Measurements from ENCODE around the gene LYRM9.
"Not testable (repeated sequence)": the region's sequence is repeated elsewhere in the genome, so short reads cannot be mapped to it uniquely, and the experiment has no call there.

Gene LYRM9

GRCh38 chr17:27921599-27921998 lies 28.4 kb upstream of the LYRM9 start:
- no peak overlapping the region for H3K27ac ChIP-seq (ENCODE audit: low read depth, low read length)

GRCh38 chr17:27921077-27921476 lies 27.9 kb upstream of the LYRM9 start:
- Histone ChIP-seq H3K4me3 (ENCODE audit: low read depth in 1 of 2, low read length in 2 of 2) (no peak overlapping the region), H3K9me3 (ENCODE audit: control insufficient read depth in 1 of 2, low read length in 2 of 2) (no peaks in the 10 kb centered on the region), H3K36me3 (ENCODE audit: control insufficient read depth in 1 of 2, insufficient read depth in 2 of 2, low read length in 2 of 2) (no peaks in the 10 kb centered on the region), H3K27ac (ENCODE audit: low read depth, low read length) (no peak overlapping the region), H3K4me1 (ENCODE audit: control insufficient read depth in 1 of 2, insufficient read depth in 2 of 2, low read length in 2 of 2) (no peaks in the 10 kb centered on the region), H3K9ac (ENCODE audit: low read depth in 1 of 2, low read length in 2 of 2) (no peak overlapping the region), H3K27me3 (ENCODE audit: control insufficient read depth in 1 of 2, insufficient read depth in 2 of 2, low read length in 2 of 2) (no peaks in the 10 kb centered on the region)

More at GRCh38 chr17:27921599-27921998, 28.4 kb upstream of the LYRM9 start:
- Histone ChIP-seq H3K36me3 (ENCODE audit: control insufficient read depth in 1 of 2, insufficient read depth in 2 of 2, low read length in 2 of 2) (no peaks in the 10 kb centered on the region), H3K4me1 (ENCODE audit: control insufficient read depth in 1 of 2, insufficient read depth in 2 of 2, low read length in 2 of 2) (no peaks in the 10 kb centered on the region), H3K9me3 (ENCODE audit: control insufficient read depth in 1 of 2, low read length in 2 of 2) (no peaks in the 10 kb centered on the region), H3K9ac (ENCODE audit: low read depth in 1 of 2, low read length in 2 of 2) (no peak overlapping the region), H3K4me3 (ENCODE audit: low read depth in 1 of 2, low read length in 2 of 2) (no peak overlapping the region), H3K27me3 (ENCODE audit: control insufficient read depth in 1 of 2, insufficient read depth in 2 of 2, low read length in 2 of 2) (no peaks in the 10 kb centered on the region)

- H3K4me3 ChIP-seq (ENCODE audit: low read depth in 1 of 2, low read length in 2 of 2), result no peak overlapping the region
- H3K9ac ChIP-seq (ENCODE audit: low read depth in 1 of 2, low read length in 2 of 2), result no peak overlapping the region
- H3K9me3 ChIP-seq (ENCODE audit: control insufficient read depth in 1 of 2, low read length in 2 of 2), result no peaks in the 10 kb centered on the region
- no peaks in the 10 kb centered on the region for H3K4me1 ChIP-seq (ENCODE audit: control insufficient read depth in 1 of 2, insufficient read depth in 2 of 2, low read length in 2 of 2)
- no peak overlapping the region for H3K27ac ChIP-seq (ENCODE audit: low read depth, low read length)
- no peaks in the 10 kb centered on the region for H3K27me3 ChIP-seq (ENCODE audit: control insufficient read depth in 1 of 2, insufficient read depth in 2 of 2, low read length in 2 of 2)
- H3K36me3 ChIP-seq (ENCODE audit: control insufficient read depth in 1 of 2, insufficient read depth in 2 of 2, low read length in 2 of 2), result no peaks in the 10 kb centered on the region
Measured at GRCh38 chr17:27920569-27920968, 27.4 kb upstream of the LYRM9 start.

GRCh38 chr17:27919079-27919478 lies 25.9 kb upstream of the LYRM9 start:
- Histone ChIP-seq H3K4me3 (ENCODE audit: low read depth in 1 of 2, low read length in 2 of 2) (no peak overlapping the region), H3K27me3 (ENCODE audit: control insufficient read depth in 1 of 2, insufficient read depth in 2 of 2, low read length in 2 of 2) (no peaks in the 10 kb centered on the region), H3K9me3 (ENCODE audit: control insufficient read depth in 1 of 2, low read length in 2 of 2) (no peaks in the 10 kb centered on the region), H3K9ac (ENCODE audit: low read depth in 1 of 2, low read length in 2 of 2) (no peak overlapping the region), H3K36me3 (ENCODE audit: control insufficient read depth in 1 of 2, insufficient read depth in 2 of 2, low read length in 2 of 2) (no peaks in the 10 kb centered on the region), H3K27ac (ENCODE audit: low read depth, low read length) (no peak overlapping the region), H3K4me1 (ENCODE audit: control insufficient read depth in 1 of 2, insufficient read depth in 2 of 2, low read length in 2 of 2) (no peaks in the 10 kb centered on the region)

- Histone ChIP-seq H3K9ac (ENCODE audit: low read depth in 1 of 2, low read length in 2 of 2) (no peak overlapping the region), H3K27me3 (ENCODE audit: control insufficient read depth in 1 of 2, insufficient read depth in 2 of 2, low read length in 2 of 2) (no peaks in the 10 kb centered on the region), H3K9me3 (ENCODE audit: control insufficient read depth in 1 of 2, low read length in 2 of 2) (no peaks in the 10 kb centered on the region), H3K27ac (ENCODE audit: low read depth, low read length) (no peak overlapping the region), H3K4me3 (ENCODE audit: low read depth in 1 of 2, low read length in 2 of 2) (no peak overlapping the region), H3K4me1 (ENCODE audit: control insufficient read depth in 1 of 2, insufficient read depth in 2 of 2, low read length in 2 of 2) (no peaks in the 10 kb centered on the region), H3K36me3 (ENCODE audit: control insufficient read depth in 1 of 2, insufficient read depth in 2 of 2, low read length in 2 of 2) (no peaks in the 10 kb centered on the region)
Measured at GRCh38 chr17:27918498-27918897, 25.3 kb upstream of the LYRM9 start.

GRCh38 chr17:27917000-27917399 lies 23.8 kb upstream of the LYRM9 start:
- H3K36me3 ChIP-seq (ENCODE audit: control insufficient read depth in 1 of 2, insufficient read depth in 2 of 2, low read length in 2 of 2), result no peaks in the 10 kb centered on the region
- no peak overlapping the region for H3K27ac ChIP-seq (ENCODE audit: low read depth, low read length)
- H3K9me3 ChIP-seq (ENCODE audit: control insufficient read depth in 1 of 2, low read length in 2 of 2), result no peaks in the 10 kb centered on the region
- no peak overlapping the region for H3K9ac ChIP-seq (ENCODE audit: low read depth in 1 of 2, low read length in 2 of 2)
- H3K4me3 ChIP-seq (ENCODE audit: low read depth in 1 of 2, low read length in 2 of 2), result no peak overlapping the region
- no peaks in the 10 kb centered on the region for H3K4me1 ChIP-seq (ENCODE audit: control insufficient read depth in 1 of 2, insufficient read depth in 2 of 2, low read length in 2 of 2)
- no peaks in the 10 kb centered on the region for H3K27me3 ChIP-seq (ENCODE audit: control insufficient read depth in 1 of 2, insufficient read depth in 2 of 2, low read length in 2 of 2)

- H3K4me3 ChIP-seq (ENCODE audit: low read depth in 1 of 2, low read length in 2 of 2), result no peak overlapping the region
- H3K27me3 ChIP-seq (ENCODE audit: control insufficient read depth in 1 of 2, insufficient read depth in 2 of 2, low read length in 2 of 2), result no peaks in the 10 kb centered on the region
- H3K4me1 ChIP-seq (ENCODE audit: control insufficient read depth in 1 of 2, insufficient read depth in 2 of 2, low read length in 2 of 2), result no peaks in the 10 kb centered on the region
- no peaks in the 10 kb centered on the region for H3K9me3 ChIP-seq (ENCODE audit: control insufficient read depth in 1 of 2, low read length in 2 of 2)
- H3K27ac ChIP-seq (ENCODE audit: low read depth, low read length), result no peak overlapping the region
- H3K9ac ChIP-seq (ENCODE audit: low read depth in 1 of 2, low read length in 2 of 2), result no peak overlapping the region
- H3K36me3 ChIP-seq (ENCODE audit: control insufficient read depth in 1 of 2, insufficient read depth in 2 of 2, low read length in 2 of 2), result no peaks in the 10 kb centered on the region
Measured at GRCh38 chr17:27915709-27916108, 22.5 kb upstream of the LYRM9 start.

- H3K4me1 ChIP-seq (ENCODE audit: control insufficient read depth in 1 of 2, insufficient read depth in 2 of 2, low read length in 2 of 2), result no peaks in the 10 kb centered on the region
- no peak overlapping the region for H3K9ac ChIP-seq (ENCODE audit: low read depth in 1 of 2, low read length in 2 of 2)
- H3K9me3 ChIP-seq (ENCODE audit: control insufficient read depth in 1 of 2, low read length in 2 of 2), result no peaks in the 10 kb centered on the region
- no peak overlapping the region for H3K4me3 ChIP-seq (ENCODE audit: low read depth in 1 of 2, low read length in 2 of 2)
- no peak overlapping the region for H3K27ac ChIP-seq (ENCODE audit: low read depth, low read length)
- no peaks in the 10 kb centered on the region for H3K27me3 ChIP-seq (ENCODE audit: control insufficient read depth in 1 of 2, insufficient read depth in 2 of 2, low read length in 2 of 2)
- H3K36me3 ChIP-seq (ENCODE audit: control insufficient read depth in 1 of 2, insufficient read depth in 2 of 2, low read length in 2 of 2), result no peaks in the 10 kb centered on the region
Measured at GRCh38 chr17:27914382-27914781, 21.2 kb upstream of the LYRM9 start.

- H3K9ac ChIP-seq (ENCODE audit: low read depth in 1 of 2, low read length in 2 of 2), result no peak overlapping the region
- no peak overlapping the region for H3K4me3 ChIP-seq (ENCODE audit: low read depth in 1 of 2, low read length in 2 of 2)
- no peak overlapping the region for H3K27ac ChIP-seq (ENCODE audit: low read depth, low read length)
- no peaks in the 10 kb centered on the region for H3K9me3 ChIP-seq (ENCODE audit: control insufficient read depth in 1 of 2, low read length in 2 of 2)
- no peaks in the 10 kb centered on the region for H3K4me1 ChIP-seq (ENCODE audit: control insufficient read depth in 1 of 2, insufficient read depth in 2 of 2, low read length in 2 of 2)
- H3K36me3 ChIP-seq (ENCODE audit: control insufficient read depth in 1 of 2, insufficient read depth in 2 of 2, low read length in 2 of 2), result no peaks in the 10 kb centered on the region
- no peaks in the 10 kb centered on the region for H3K27me3 ChIP-seq (ENCODE audit: control insufficient read depth in 1 of 2, insufficient read depth in 2 of 2, low read length in 2 of 2)
Measured at GRCh38 chr17:27912964-27913363, 19.8 kb upstream of the LYRM9 start.

- not testable (repeated sequence) for H3K27me3 ChIP-seq (ENCODE audit: control insufficient read depth in 1 of 2, insufficient read depth in 2 of 2, low read length in 2 of 2); H3K4me3 ChIP-seq (ENCODE audit: low read depth in 1 of 2, low read length in 2 of 2); H3K9ac ChIP-seq (ENCODE audit: low read depth in 1 of 2, low read length in 2 of 2); H3K36me3 ChIP-seq (ENCODE audit: control insufficient read depth in 1 of 2, insufficient read depth in 2 of 2, low read length in 2 of 2); H3K9me3 ChIP-seq (ENCODE audit: control insufficient read depth in 1 of 2, low read length in 2 of 2); H3K4me1 ChIP-seq (ENCODE audit: control insufficient read depth in 1 of 2, insufficient read depth in 2 of 2, low read length in 2 of 2); H3K27ac ChIP-seq (ENCODE audit: low read depth, low read length)
Measured at GRCh38 chr17:27912299-27912698, 19.1 kb upstream of the LYRM9 start.

- Histone ChIP-seq H3K27me3 (ENCODE audit: control insufficient read depth in 1 of 2, insufficient read depth in 2 of 2, low read length in 2 of 2) (no peaks in the 10 kb centered on the region), H3K4me1 (ENCODE audit: control insufficient read depth in 1 of 2, insufficient read depth in 2 of 2, low read length in 2 of 2) (no peaks in the 10 kb centered on the region), H3K9me3 (ENCODE audit: control insufficient read depth in 1 of 2, low read length in 2 of 2) (no peaks in the 10 kb centered on the region), H3K36me3 (ENCODE audit: control insufficient read depth in 1 of 2, insufficient read depth in 2 of 2, low read length in 2 of 2) (no peaks in the 10 kb centered on the region), H3K9ac (ENCODE audit: low read depth in 1 of 2, low read length in 2 of 2) (no peak overlapping the region), H3K4me3 (ENCODE audit: low read depth in 1 of 2, low read length in 2 of 2) (no peak overlapping the region), H3K27ac (ENCODE audit: low read depth, low read length) (no peak overlapping the region)
Measured at GRCh38 chr17:27907976-27908558, 14.9 kb upstream of the LYRM9 start.

All from duodenal mucosa (tissue), 2 donors.